Measurements from ENCODE around the gene MEST.
"Not testable (repeated sequence)": the region's sequence is repeated elsewhere in the genome, so short reads cannot be mapped to it uniquely, and the experiment has no call there.

MEST gene

DNA sequence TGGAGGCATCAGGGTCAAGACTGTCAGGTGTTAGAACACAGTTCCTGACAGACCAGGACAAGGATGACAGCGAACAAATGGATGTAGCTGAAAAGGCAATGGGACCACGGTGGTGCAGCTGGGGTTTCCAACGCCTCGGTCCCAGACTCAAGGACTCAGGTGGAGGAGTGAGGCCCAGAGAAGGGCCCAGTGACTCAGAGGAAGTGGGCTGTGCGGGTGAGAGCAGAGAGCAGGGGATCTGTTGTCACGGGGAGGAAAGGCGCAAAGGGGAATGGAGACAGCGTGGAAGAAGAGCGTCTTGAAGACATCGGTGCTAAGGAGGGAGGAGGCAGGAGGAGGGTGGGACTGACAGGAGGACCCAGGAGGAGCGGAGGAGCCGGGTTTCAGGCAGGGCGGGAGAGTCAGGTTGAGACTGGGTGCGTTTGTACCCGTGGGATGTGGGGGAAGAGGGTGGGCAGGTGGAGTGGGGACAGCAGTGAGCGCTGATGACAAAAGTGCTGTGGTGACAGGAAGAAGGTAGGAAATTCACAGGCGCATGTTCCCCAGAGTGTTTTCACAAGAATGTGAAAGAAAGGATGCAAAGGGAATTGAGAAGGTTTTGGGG lies 36.0 kb downstream of the MEST start:
- FAIRE-seq, result not testable (repeated sequence)

DNA sequence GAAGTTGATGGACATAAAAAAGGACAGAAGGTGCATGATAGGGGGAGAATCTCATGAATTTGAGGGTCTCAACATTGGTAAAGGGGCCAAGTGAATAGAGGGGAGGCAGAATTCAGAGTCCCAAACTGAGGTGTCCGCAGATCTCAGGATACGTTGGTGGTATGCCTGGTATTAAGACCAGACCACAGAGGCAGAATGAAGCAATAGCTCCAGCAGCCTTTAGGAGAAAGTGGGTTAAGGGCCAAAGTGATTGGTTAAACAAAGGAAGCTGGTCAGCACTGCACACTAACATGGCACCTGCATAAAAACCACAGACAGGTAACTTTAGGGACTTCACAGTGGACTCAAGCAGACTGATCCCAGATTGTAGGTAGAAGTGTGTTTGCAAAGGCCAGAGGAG lies 37.5 kb downstream of the MEST start:
- no peak for FAIRE-seq

DNA sequence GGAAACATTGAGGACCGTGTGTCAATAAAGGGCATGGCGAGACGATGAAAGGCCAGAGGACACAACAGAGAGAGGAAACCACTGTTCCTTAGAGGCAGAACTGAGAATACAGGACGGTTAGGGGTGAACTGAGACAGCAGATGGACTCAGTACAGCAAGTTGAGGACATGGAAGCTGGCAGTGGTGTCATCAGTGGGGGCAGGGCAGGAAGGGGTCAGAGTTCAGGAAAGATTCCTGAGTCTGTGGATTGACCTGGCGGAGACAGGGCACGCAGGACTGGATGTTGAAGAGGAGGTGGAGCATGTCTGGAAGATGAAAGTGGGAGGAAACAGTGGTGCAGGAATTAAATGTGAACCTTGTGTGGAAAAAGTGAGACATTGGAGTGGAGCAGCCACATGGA lies 46.0 kb downstream of the MEST start:
- not testable (repeated sequence) for FAIRE-seq

GRCh38 chr7:130541287-130541686 lies 49.4 kb downstream of the MEST start:
- FAIRE-seq, result not testable (repeated sequence)

- FAIRE-seq, result not testable (repeated sequence)
Measured at GRCh38 chr7:130542297-130542696, 50.4 kb downstream of the MEST start.

DNA sequence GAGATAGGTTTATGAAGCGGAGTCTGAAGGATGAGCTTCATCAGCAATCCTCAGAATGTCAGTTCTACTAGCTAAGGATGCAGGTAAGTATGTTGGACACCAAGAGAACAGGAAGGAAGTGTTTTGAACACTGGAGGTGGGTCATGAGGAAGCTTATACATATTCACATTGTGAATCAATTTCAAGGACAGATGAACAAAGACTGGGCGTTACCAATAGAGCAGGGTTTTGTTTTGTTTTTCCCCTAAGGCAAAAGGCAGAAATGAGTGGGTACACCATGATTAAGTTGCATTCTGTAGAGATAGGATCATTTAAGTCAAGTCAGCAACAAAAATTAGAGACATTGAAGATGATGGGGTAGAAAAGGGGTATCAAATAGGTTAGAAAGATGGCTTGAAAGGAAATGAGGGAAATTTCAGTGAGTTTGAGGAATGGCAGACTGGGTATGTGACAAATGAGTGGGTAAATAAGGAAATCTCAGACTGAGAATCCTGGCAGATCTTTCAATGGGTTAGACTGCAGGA lies 51.7 kb downstream of the MEST start:
- FAIRE-seq, result no peak

- no peak for FAIRE-seq
Measured at GRCh38 chr7:130544356-130544755, 52.5 kb downstream of the MEST start.

GRCh38 chr7:130553398-130554029 lies 61.6 kb downstream of the MEST start:
- FAIRE-seq, result no peak

DNA sequence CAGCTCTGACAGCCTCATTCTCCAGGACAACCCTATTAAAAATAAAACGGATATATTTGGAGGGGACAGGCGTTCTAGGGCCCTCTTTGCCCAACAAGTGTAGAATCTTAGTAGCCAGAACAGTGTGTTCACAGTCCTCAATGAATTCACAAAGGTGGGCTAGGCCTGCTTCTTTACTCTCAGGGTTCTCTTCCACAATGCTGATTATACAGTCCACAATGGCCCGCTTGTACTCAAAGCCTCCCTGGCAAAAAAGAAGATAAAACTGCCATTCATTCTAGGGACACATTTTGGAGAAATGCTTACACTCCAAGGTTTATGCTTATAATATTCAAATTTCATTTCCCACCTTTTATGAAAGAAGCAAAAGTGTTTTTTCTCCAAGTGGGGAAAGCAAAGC lies 62.6 kb downstream of the MEST start:
- FAIRE-seq, result no peak

Measured in islet of Langerhans (tissue), 1 donor.